Peyer's patch (tissue), 4 donors: ENCODE data around the gene SLC25A17.

ENCODE experiments used
- CTCF ChIP-seq, 6 experiments: fragments of 450-650 bp in 4 of 6; fragments of 200-600 bp in 2 of 6; sonication (generic) in 1 of 6; IDR thresholded peaks; one replicate each; pipeline ENCODE4 v1.5.1; 2017 to 2019; ENCODE audit warnings: antibody characterized with exemption in 6 of 6, mild to moderate bottlenecking in 3 of 6, moderate library complexity in 1 of 6
- POLR2A ChIP-seq, 2 donors: fragments of 450-650 bp; IDR thresholded peaks; one replicate each; pipeline ENCODE4 v1.5.1; 2017; ENCODE audit warnings: antibody characterized with exemption in 2 of 2, mild to moderate bottlenecking in 2 of 2, moderate library complexity in 2 of 2

- TF ChIP-seq CTCF (IDR thresholded peaks at IDR 0.05) (no peak), POLR2A (IDR thresholded peaks at IDR 0.05) (no peak)
Observed at GRCh38 chr22:40803321-40803720, 15.8 kb downstream of the SLC25A17 start.
